Heart right ventricle (tissue), 16 donors: Measurements from ENCODE around the gene KDM6A. TPM values are rescaled to one million over a fixed set of nuclear protein-coding genes. Genes with fewer than 3 reads are reported as not detected.
A peak's percentile ranks its signal among the peaks of the same experiment; 100 is the strongest.

ENCODE experiments used
- ATAC-seq, 8 donors: fragments of 200-7000 bp; cut with Tn5 transposase; one replicate each; pipeline ENCODE4 v1.9.1; 2020; ENCODE audit warnings: mild to moderate bottlenecking in 8 of 8, moderate library complexity in 8 of 8, moderate number of reproducible peaks in 1 of 8
- DNase-seq, 2 donors: peaks; one replicate each; pipeline ENCODE4 v3.0.0-alpha.2; 2020
- H3K27ac ChIP-seq, 10 donors: fragments of 200-600 bp; sonication (generic) in 2 of 10; one replicate each; pipeline versions ENCODE4 v1.5.0 to v1.8.0; 2020 to 2022; ENCODE audit warnings: mild to moderate bottlenecking in 3 of 10
- H3K27me3 ChIP-seq, 7 donors: fragments of 200-600 bp; one replicate each; pipeline ENCODE4 v1.8.0; 2021 to 2022; ENCODE audit warnings: mild to moderate bottlenecking in 2 of 7
- H3K36me3 ChIP-seq, 9 donors: fragments of 200-600 bp; sonication (generic) in 1 of 9; one replicate each; pipeline versions ENCODE4 v1.5.0 to v1.8.0; 2020 to 2022; ENCODE audit warnings: mild to moderate bottlenecking in 2 of 9
- H3K4me1 ChIP-seq, 9 donors: fragments of 200-600 bp; sonication (generic) in 1 of 9; one replicate each; pipeline versions ENCODE4 v1.5.0 to v1.8.0; 2020 to 2022; ENCODE audit warnings: mild to moderate bottlenecking in 4 of 9
- H3K4me3 ChIP-seq, 10 donors: fragments of 200-600 bp; sonication (generic) in 2 of 10; one replicate each; pipeline versions ENCODE4 v1.5.0 to v1.8.0; 2020 to 2022; ENCODE audit warnings: mild to moderate bottlenecking in 7 of 10, moderate library complexity in 2 of 10
- H3K9me3 ChIP-seq, 11 donors: fragments of 200-600 bp in 10 of 11; sonication (generic) in 2 of 11; one replicate each; pipeline versions ENCODE4 v1.5.0 to v1.8.0; 2013 to 2022; ENCODE audit warnings: mild to moderate bottlenecking in 2 of 11, control low read depth in 1 of 11, moderate library complexity in 1 of 11
- WGBS, 2 donors: extraction: QIAGEN DNeasy Blood & Tissue Kit; methylation state at CpG; one replicate each; pipeline ENCODE4 v1.1.7; 2013; ENCODE audit warnings: inconsistent platforms in 1 of 2; 5-methylcytosine and 5-hydroxymethylcytosine counted together
- intact Hi-C, 10 donors: fragments of 100-400 bp; cut with DNase I; formaldehyde crosslinking; loops; one replicate each; pipeline versions ENCODE4 v1.11.1 to v1.14.2; 2022
- polyA plus RNA-seq, 2 donors: library from polyadenylated mRNA; stranded (reverse); fragments of 200-250 nt; gene quantifications; one replicate each; pipeline ENCODE4 v1.2.3, GENCODE V29; 2013
- total RNA-seq, 10 donors: library from RNA; stranded (reverse); fragmentation: NEBNext Ultra II Directional in 3 of 10; extraction: Animal tissue kit (Norgen Biotek cat#: 25700) in 3 of 10; gene quantifications; one replicate each; pipeline versions ENCODE4 v1.2.1 to v1.2.4, GENCODE V29; 2021 to 2023
- TF ChIP-seq, protein P1 (sequence below), 9 donors: fragments of 200-600 bp; sonication (generic) in 2 of 9; IDR thresholded peaks; one replicate each; pipeline versions ENCODE4 v1.5.0 to v1.8.0; 2021 to 2022; ENCODE audit warnings: antibody characterized with exemption in 9 of 9, mild to moderate bottlenecking in 5 of 9, moderate library complexity in 1 of 9
- donor health status: Arrhythmogenic right ventricular cardiomyopathy.
- donor health status: ischemic (EF 13 %, LVEDD 7.1; RV severe dilation, severe dysfunction).
- donor health status: healthy with polysubstance abuse.
- donor health status: DM: no; HTN: yes; CAD: no.
- donor health status: DM: no; HTN: no; CAD: no.
- donor health status: ischemic (EF 25% LVEDD 6.9; RV normal size, moderate dysfunction).
- donor health status: ischemic (EF 25% LVEDD 5.7; RV mildly dilated, moderate dysfunction).
- donor health status: healthy.
- donor health status: DM: yes; HTN: yes; CAD: no.
- donor health status: Ischemic cardiomyopathy.
- donor health status: ischemic (EF 35%, LVEDD 5.7; RV mildly dilated, moderate dysfunction).
- donor health status: nonischemic (EF 11% LVEDD 7.7; RV severe dilation, severe dysfunction).
- donor health status: DM: yes; HTN: yes; CAD: no.
- donor health status: PGD.
- donor health status: ischemic (EF 29% LVEDD 5.4; RV normal size, mild dysfunction).
- donor health status: nonischemic (EF 23%, LVEDD 6.1; RV moderate dilation, normal function).

KDM6A gene
- total and polyA plus RNA-seq, 12 donors = 3.8 to 21.2 (median 11.8) TPM

DNA sequence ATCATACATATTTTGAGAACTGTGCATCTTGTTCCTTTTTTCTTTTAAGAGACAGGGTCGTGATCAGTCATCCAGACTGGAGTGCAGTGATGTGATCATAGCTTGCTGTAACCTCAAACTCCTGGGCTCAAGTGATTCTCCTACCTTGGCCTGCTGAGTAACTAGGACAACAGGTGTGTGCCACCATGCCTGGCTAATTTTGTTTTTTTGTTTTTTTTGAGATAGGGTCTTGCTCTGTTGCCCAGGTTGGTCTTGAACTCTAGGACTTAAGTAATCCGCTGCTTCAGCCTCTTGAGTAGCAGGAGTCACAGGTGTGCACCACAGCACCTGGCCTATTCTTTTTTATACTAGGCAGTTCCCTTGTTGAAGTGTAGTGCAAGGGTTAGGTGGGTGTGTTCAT, 24.6 kb downstream of the KDM6A start:
- 88 to 95% methylated on average over 2 of the region's 2 CpGs for WGBS, 2 donors
- DNase-seq (no peak), ATAC-seq (no peak)
- H3K9me3 ChIP-seq = peaks cover 0 to 22% (median 9%) of the 10 kb centered on the region in 11 donors
- TF ChIP-seq, protein P1, sequence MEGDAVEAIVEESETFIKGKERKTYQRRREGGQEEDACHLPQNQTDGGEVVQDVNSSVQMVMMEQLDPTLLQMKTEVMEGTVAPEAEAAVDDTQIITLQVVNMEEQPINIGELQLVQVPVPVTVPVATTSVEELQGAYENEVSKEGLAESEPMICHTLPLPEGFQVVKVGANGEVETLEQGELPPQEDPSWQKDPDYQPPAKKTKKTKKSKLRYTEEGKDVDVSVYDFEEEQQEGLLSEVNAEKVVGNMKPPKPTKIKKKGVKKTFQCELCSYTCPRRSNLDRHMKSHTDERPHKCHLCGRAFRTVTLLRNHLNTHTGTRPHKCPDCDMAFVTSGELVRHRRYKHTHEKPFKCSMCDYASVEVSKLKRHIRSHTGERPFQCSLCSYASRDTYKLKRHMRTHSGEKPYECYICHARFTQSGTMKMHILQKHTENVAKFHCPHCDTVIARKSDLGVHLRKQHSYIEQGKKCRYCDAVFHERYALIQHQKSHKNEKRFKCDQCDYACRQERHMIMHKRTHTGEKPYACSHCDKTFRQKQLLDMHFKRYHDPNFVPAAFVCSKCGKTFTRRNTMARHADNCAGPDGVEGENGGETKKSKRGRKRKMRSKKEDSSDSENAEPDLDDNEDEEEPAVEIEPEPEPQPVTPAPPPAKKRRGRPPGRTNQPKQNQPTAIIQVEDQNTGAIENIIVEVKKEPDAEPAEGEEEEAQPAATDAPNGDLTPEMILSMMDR (IDR thresholded peaks at IDR 0.05) = no peak
- peaks cover 0 to 44% (median 16%) of the 10 kb centered on the region in 9 donors for H3K4me1 ChIP-seq
- H3K27me3 ChIP-seq = no peaks in the 10 kb centered on the region
- intact Hi-C loops = no loop called here
- H3K36me3 ChIP-seq = no peaks in the 10 kb centered on the region
- H3K4me3 ChIP-seq = no peak overlapping the region
- no peak overlapping the region for H3K27ac ChIP-seq

DNA sequence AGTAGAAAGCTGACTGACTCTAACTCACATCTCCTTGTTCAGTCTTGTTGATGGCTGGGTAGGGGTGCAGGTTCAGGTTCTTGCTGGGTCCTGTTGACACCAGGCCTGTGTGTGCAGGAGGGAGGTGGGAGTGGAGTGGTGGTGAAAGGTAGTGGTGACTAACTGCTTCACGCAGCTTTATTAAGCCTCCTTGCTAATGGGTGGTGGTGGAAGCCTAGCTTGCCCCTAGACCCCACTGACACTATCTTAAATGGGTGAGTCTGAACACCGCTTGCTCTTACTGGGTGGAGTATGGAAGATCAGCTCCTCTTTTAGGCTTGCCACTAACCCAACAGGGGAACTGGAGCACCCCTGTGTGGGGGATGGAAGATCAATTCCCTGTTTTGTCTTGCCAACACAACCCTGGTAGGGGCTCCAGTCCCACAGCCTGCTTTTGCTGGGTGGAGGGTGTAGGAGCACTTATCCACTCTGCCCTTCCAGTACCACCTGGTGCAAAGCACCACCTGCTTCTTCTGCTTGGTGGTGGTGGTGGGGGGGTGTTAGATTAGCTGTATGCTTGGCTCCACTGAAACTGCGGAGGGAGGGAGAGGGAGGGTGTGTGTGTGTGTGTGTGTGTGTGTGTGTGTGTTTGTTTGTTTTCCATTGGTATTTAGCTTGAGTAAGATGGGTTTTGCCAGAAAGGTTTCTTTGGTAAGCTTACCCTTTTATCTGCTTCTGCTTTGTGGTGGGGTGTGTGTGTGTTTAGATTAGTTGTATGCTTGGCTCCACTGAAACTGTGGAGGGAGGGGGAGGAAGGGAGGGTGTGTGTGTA, 25.6 kb downstream of the KDM6A start:
- Histone ChIP-seq H3K9me3 (peaks cover 0 to 30% (median 9%) of the 10 kb centered on the region in 11 donors), H3K27ac (no peak overlapping the region), H3K36me3 (no peaks in the 10 kb centered on the region), H3K4me3 (no peak overlapping the region), H3K27me3 (no peaks in the 10 kb centered on the region), H3K4me1 (peaks cover 0 to 47% (median 16%) of the 10 kb centered on the region in 9 donors)
- intact Hi-C loops = no loop called here
- ATAC-seq = peak in 2 of 8 donors; percentile 45 to 62
- no peak for DNase-seq
- 78 to 85% methylated on average over 3 of the region's 3 CpGs for whole genome bisulfite sequencing, 2 donors
- TF ChIP-seq, protein P1 (IDR thresholded peaks at IDR 0.05) = no peak

DNA sequence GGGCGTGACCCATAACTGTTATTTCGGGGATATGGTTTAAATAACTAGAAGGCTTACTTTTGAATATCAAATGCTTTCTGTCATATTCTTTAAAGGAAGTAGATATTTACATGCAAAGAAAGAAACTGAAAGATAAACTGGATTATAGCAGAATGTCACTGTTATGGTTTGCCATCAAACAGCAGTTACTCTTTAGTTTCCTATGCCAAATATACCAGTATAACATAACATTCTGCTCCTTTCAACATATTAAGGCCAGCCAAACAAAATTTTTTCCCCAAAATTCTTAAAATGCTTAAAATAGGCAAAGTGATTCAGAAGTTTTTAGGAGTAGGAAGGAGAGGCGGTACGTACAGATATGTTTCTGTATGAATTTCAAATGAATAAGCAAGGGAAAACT, 27.0 kb downstream of the KDM6A start:
- DNase-seq (no peak), ATAC-seq (no peak)
- Histone ChIP-seq H3K36me3 (no peaks in the 10 kb centered on the region), H3K27ac (no peak overlapping the region), H3K9me3 (peaks cover 0 to 30% (median 9%) of the 10 kb centered on the region in 11 donors), H3K4me3 (no peak overlapping the region), H3K4me1 (peaks cover 0 to 57% (median 27%) of the 10 kb centered on the region in 9 donors), H3K27me3 (no peaks in the 10 kb centered on the region)
- WGBS, 2 donors = 62 to 70% methylated on average over 4 of the region's 4 CpGs
- intact Hi-C loops = no loop called here
- TF ChIP-seq, protein P1 (IDR thresholded peaks at IDR 0.05) = no peak

DNA sequence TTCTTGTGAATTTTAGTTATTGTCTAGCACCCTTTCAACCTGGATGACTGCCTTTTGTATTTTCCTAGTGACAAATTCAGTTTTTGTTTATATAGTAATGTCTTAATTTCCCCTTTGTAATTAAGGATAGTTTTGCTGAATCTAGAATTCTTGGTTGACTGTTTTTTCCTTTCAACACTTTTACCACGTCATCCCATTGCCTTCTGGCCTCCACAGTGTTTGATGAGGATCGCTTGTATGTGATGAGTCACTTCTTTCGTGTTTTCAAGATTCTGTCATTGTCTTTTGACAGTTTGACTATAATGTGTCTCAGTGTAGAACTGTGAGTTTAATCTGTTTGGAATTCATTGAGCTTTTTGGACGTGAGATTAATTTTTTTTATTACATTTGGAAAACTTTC, 30.1 kb downstream of the KDM6A start:
- no peak overlapping the region for H3K27ac ChIP-seq
- ATAC-seq = no peak
- peaks cover 0 to 76% (median 38%) of the 10 kb centered on the region in 9 donors for H3K4me1 ChIP-seq
- H3K36me3 ChIP-seq = no peaks in the 10 kb centered on the region
- no peaks in the 10 kb centered on the region for H3K27me3 ChIP-seq
- peaks cover 0 to 12% (median 6%) of the 10 kb centered on the region in 11 donors for H3K9me3 ChIP-seq
- DNase-seq = no peak
- 80 to 84% methylated on average over 4 of the region's 4 CpGs for WGBS, 2 donors
- H3K4me3 ChIP-seq = no peak overlapping the region
- TF ChIP-seq, protein P1 (IDR thresholded peaks at IDR 0.05) = no peak
- intact Hi-C loops = no loop called here
